DOHH2 (cell line): ENCODE measurements around the gene IRAK3.

Source experiments
- EZH2phosphoT487 ChIP-seq: fragments of 200-600 bp; sonication (generic); IDR thresholded peaks from 2 replicates; pipeline ENCODE4 v1.6.1; 2017; ENCODE audit warnings: borderline replicate concordance, mild to moderate bottlenecking, antibody characterized with exemption, low read length, moderate library complexity, mixed read lengths
- TF ChIP-seq, protein P1 (sequence below): fragments of 200-600 bp; sonication (generic); IDR thresholded peaks from one replicate; pipeline ENCODE4 v1.5.1; 2014; ENCODE audit warnings: antibody characterized with exemption, mild to moderate bottlenecking, low read depth, low read length; ENCODE audit not compliant: poor library complexity, severe bottlenecking

DNA sequence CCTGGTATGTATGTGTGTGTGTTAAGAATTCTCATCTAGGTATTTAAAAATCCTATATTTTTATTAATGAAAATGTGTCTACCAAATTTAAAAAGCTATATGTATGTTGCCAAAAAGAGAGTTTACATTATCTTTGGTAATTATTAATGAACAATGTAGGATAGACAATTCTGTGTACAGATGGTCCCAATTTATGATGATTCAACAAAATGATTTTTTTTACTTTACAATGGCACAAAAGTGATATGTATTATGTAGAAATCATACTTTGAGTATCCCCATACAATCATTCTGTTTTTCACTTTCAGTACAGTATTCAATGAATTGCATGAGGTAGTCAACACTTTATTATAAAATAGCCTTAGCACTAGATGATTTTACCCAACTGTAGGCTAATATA, 39.4 kb downstream of the IRAK3 start:
- TF ChIP-seq, protein P1, sequence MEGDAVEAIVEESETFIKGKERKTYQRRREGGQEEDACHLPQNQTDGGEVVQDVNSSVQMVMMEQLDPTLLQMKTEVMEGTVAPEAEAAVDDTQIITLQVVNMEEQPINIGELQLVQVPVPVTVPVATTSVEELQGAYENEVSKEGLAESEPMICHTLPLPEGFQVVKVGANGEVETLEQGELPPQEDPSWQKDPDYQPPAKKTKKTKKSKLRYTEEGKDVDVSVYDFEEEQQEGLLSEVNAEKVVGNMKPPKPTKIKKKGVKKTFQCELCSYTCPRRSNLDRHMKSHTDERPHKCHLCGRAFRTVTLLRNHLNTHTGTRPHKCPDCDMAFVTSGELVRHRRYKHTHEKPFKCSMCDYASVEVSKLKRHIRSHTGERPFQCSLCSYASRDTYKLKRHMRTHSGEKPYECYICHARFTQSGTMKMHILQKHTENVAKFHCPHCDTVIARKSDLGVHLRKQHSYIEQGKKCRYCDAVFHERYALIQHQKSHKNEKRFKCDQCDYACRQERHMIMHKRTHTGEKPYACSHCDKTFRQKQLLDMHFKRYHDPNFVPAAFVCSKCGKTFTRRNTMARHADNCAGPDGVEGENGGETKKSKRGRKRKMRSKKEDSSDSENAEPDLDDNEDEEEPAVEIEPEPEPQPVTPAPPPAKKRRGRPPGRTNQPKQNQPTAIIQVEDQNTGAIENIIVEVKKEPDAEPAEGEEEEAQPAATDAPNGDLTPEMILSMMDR, result no peak
- TF ChIP-seq EZH2phosphoT487, result no peak
